CD4-positive, alpha-beta T cell (primary cell): ENCODE results near the gene SNX25. TPM values are rescaled to one million over a fixed set of nuclear protein-coding genes. Genes with fewer than 3 reads are reported as not detected.

ENCODE experiments used
- ATAC-seq: fragments of 200-7000 bp; cut with Tn5 transposase; one replicate; pipeline ENCODE4 v1.10.0; 2022; ENCODE audit warnings: mild to moderate bottlenecking; ENCODE audit not compliant: poor library complexity
- CTCF ChIA-PET: fragments of 350-600 bp; sonication (Branson Sonifier 250); formaldehyde crosslinking; loops from one replicate; lab custom pipeline; 2021; ENCODE audit warnings: antibody characterized with exemption, inconsistent platforms; lab: Charles Lee
- POLR2A ChIA-PET: fragments of 350-600 bp; sonication (Branson Sonifier 250); formaldehyde crosslinking; loops from one replicate; lab custom pipeline; 2021; ENCODE audit warnings: antibody characterized with exemption, inconsistent platforms; lab: Charles Lee
- DNase-seq, 14 experiments: peaks; one replicate each; pipeline ENCODE4 v3.0.0-alpha.2; 2013 to 2020; ENCODE audit warnings: mixed read lengths in 2 of 14
- H3K27ac ChIP-seq, 2 donors: one replicate each; pipeline versions ENCODE4 v1.5.1 to v1.7.0; 2013; ENCODE audit warnings: low read length in 2 of 2, low read depth in 1 of 2, mild to moderate bottlenecking in 1 of 2
- H3K27me3 ChIP-seq, 2 experiments: 1 replicate in 1 of 2; 2 replicates in 1 of 2; pipeline versions ENCODE4 v1.6.1 to v1.7.0; 2013; ENCODE audit warnings: low read length in 2 of 2, control low read depth in 1 of 2, mild to moderate bottlenecking in 1 of 2, moderate library complexity in 1 of 2; ENCODE audit not compliant: insufficient read depth in 2 of 2, control insufficient read depth in 1 of 2
- H3K36me3 ChIP-seq: one replicate; pipeline ENCODE4 v1.6.1; 2013; ENCODE audit warnings: low read length, control low read depth; ENCODE audit not compliant: insufficient read depth
- H3K4me1 ChIP-seq: one replicate; pipeline ENCODE4 v1.6.1; 2013; ENCODE audit warnings: low read length, control low read depth; ENCODE audit not compliant: insufficient read depth
- H3K4me3 ChIP-seq: one replicate; pipeline ENCODE4 v1.5.1; 2013; ENCODE audit warnings: mild to moderate bottlenecking, low read length, moderate library complexity
- H3K9me3 ChIP-seq, 2 experiments: 1 replicate in 1 of 2; 2 replicates in 1 of 2; pipeline versions ENCODE4 v1.6.1 to v1.7.0; 2013; ENCODE audit warnings: low read length in 2 of 2, mild to moderate bottlenecking in 2 of 2, control low read depth in 1 of 2, moderate library complexity in 1 of 2; ENCODE audit not compliant: control insufficient read depth in 1 of 2, insufficient read depth in 1 of 2
- H3K27ac Mint-ChIP-seq: one replicate; pipeline ENCODE4 v1.8.0; 2020; ENCODE audit warnings: mixed read lengths
- H3K27me3 Mint-ChIP-seq: one replicate; pipeline ENCODE4 v1.8.0; 2021; ENCODE audit warnings: mixed read lengths
- H3K36me3 Mint-ChIP-seq: one replicate; pipeline ENCODE4 v1.8.0; 2021; ENCODE audit warnings: low read depth, mixed read lengths
- H3K4me1 Mint-ChIP-seq: one replicate; pipeline ENCODE4 v1.8.0; 2021; ENCODE audit warnings: low read depth, mixed read lengths
- H3K4me3 Mint-ChIP-seq: one replicate; pipeline ENCODE4 v1.8.0; 2020; ENCODE audit warnings: mild to moderate bottlenecking, mixed read lengths
- H3K9me3 Mint-ChIP-seq: one replicate; pipeline ENCODE4 v1.8.0; 2020; ENCODE audit warnings: mixed read lengths
- CTCF ChIP-seq: fragments of 200-600 bp; IDR thresholded peaks from one replicate; pipeline ENCODE4 v1.8.0; 2022; ENCODE audit warnings: antibody characterized with exemption, mild to moderate bottlenecking
- intact Hi-C, 2 experiments: fragments of 100-400 bp; cut with DNase I in 1 of 2; cut with micrococcal nuclease in 1 of 2; formaldehyde crosslinking; loops; one replicate each; pipeline versions ENCODE4 v1.15.1 to v1.9.0; 2023 to 2025; cut with DNase I, micrococcal nuclease
- total RNA-seq, 174 experiments: library from RNA in 2 of 174; stranded (reverse) in 2 of 174; gene quantifications; one replicate each; pipeline ENCODE4 v1.2.3 and lab custom pipeline; 2021 to 2026

SNX25 gene
- total RNA-seq, 2 experiments from 2014 or later = 7.9 to 9.1 TPM

- H3K4me3 ChIP-seq = no peak overlapping the region
- no peak for TF ChIP-seq CTCF
- H3K27me3 ChIP-seq = no peaks in the 10 kb centered on the region
- DNase-seq = no peak
- POLR2A ChIA-PET = no interaction called here
- intact Hi-C loops = no loop called here
- H3K36me3 ChIP-seq = no peaks in the 10 kb centered on the region
- H3K9me3 ChIP-seq = no peaks in the 10 kb centered on the region
- CTCF ChIA-PET = interaction anchor here (0.9 to 2.0 kb wide), 2 partner anchors 22 to 63 kb away, joined by 4 to 5 read pairs; no protein-coding TSS in a partner anchor
- ATAC-seq = no peak
- peaks cover 5% of the 10 kb centered on the region for H3K4me1 Mint-ChIP-seq
- H3K4me3 Mint-ChIP-seq = no peak overlapping the region
- no peak overlapping the region for H3K27ac ChIP-seq
- H3K4me1 ChIP-seq = peaks cover 5% of the 10 kb centered on the region
- no peaks in the 10 kb centered on the region for H3K27me3 Mint-ChIP-seq
- H3K9me3 Mint-ChIP-seq = no peaks in the 10 kb centered on the region
- no peaks in the 10 kb centered on the region for H3K36me3 Mint-ChIP-seq
- H3K27ac Mint-ChIP-seq = no peak overlapping the region
Measured at GRCh38 chr4:185246453-185246852, 37.1 kb downstream of the SNX25 start.

GRCh38 chr4:185247151-185247550, 37.8 kb downstream of the SNX25 start:
- no peak for ATAC-seq
- Mint-ChIP-seq H3K9me3 (no peaks in the 10 kb centered on the region), H3K27ac (no peak overlapping the region), H3K4me3 (no peak overlapping the region), H3K4me1 (peaks cover 12% of the 10 kb centered on the region), H3K36me3 (no peaks in the 10 kb centered on the region), H3K27me3 (no peaks in the 10 kb centered on the region)
- no peaks in the 10 kb centered on the region for H3K36me3 ChIP-seq
- no peaks in the 10 kb centered on the region for H3K9me3 ChIP-seq
- POLR2A ChIA-PET = interaction anchor here (0.9 kb wide), 1 partner anchor 149 kb away, joined by 3 read pairs; the partner anchor contains the start of gene ANKRD37
- peaks cover 5% of the 10 kb centered on the region for H3K4me1 ChIP-seq
- no peak overlapping the region for H3K27ac ChIP-seq
- no peak for DNase-seq
- no peak overlapping the region for H3K4me3 ChIP-seq
- intact Hi-C loops = no loop called here
- no peak for TF ChIP-seq CTCF
- CTCF ChIA-PET = interaction anchor here (0.9 to 2.0 kb wide), 3 partner anchors 12 to 64 kb away, joined by 3 to 5 read pairs (median 4); no protein-coding TSS in a partner anchor
- H3K27me3 ChIP-seq = no peaks in the 10 kb centered on the region

GRCh38 chr4:185248393-185249039, 39.1 kb downstream of the SNX25 start:
- H3K27ac Mint-ChIP-seq = no peak overlapping the region
- CTCF ChIA-PET = interaction anchor here (1.3 kb wide), 1 partner anchor 13 kb away, joined by 3 read pairs; no protein-coding TSS in a partner anchor

More at GRCh38 chr4:185248393-185249039, 39.1 kb downstream of the SNX25 start:
- Histone ChIP-seq H3K4me1 (peaks cover 6% of the 10 kb centered on the region), H3K27ac (no peak overlapping the region), H3K36me3 (no peaks in the 10 kb centered on the region), H3K4me3 (no peak overlapping the region), H3K27me3 (no peaks in the 10 kb centered on the region), H3K9me3 (no peaks in the 10 kb centered on the region)
- DNase-seq = no peak
- Mint-ChIP-seq H3K4me3 (no peak overlapping the region), H3K4me1 (peaks cover 17% of the 10 kb centered on the region), H3K36me3 (no peaks in the 10 kb centered on the region), H3K27me3 (no peaks in the 10 kb centered on the region), H3K9me3 (no peaks in the 10 kb centered on the region)
- no peak for ATAC-seq
- POLR2A ChIA-PET = no interaction called here
- intact Hi-C loops = no loop called here
- TF ChIP-seq CTCF = no peak
